ENCODE measurements around the gene BCL11B. TPM values are rescaled to one million over a fixed set of nuclear protein-coding genes. Genes with fewer than 3 reads are reported as not detected.

The BCL11B gene
- 1.0 TPM for total RNA-seq (ENCODE audit: unreplicated experiment)
- long read RNA-seq = 0 reads

- peak; percentile 65 for DNase-seq (ENCODE audit: low spot score)
- Mint-ChIP-seq H3K27ac (ENCODE audit: unreplicated experiment) (peak within 1 kb of the TSS; percentile 68), H3K4me3 (ENCODE audit: unreplicated experiment) (peak within 1 kb of the TSS; percentile 95), H3K4me1 (ENCODE audit: unreplicated experiment) (peaks cover 14% of the 10 kb centered on the region), H3K9me3 (ENCODE audit: unreplicated experiment) (no peaks in the 10 kb centered on the region), H3K27me3 (ENCODE audit: unreplicated experiment) (peaks cover 11% of the 10 kb centered on the region), H3K36me3 (ENCODE audit: low read depth, unreplicated experiment) (peaks cover 3% of the 10 kb centered on the region)
- TF ChIP-seq CTCF (IDR thresholded peaks at IDR 0.05; ENCODE audit: unreplicated experiment) = peak; percentile 46
Measured at GRCh38 chr14:99271951-99272631, at the start of gene BCL11B. BCL11B (minus strand) TSS chr14:99272197; CDS start chr14:99271218, 979 bp downstream.

GRCh38 chr14:99321236-99321925, 49.4 kb upstream of the BCL11B start:
- Mint-ChIP-seq H3K36me3 (ENCODE audit: low read depth, unreplicated experiment) (peaks cover 4% of the 10 kb centered on the region), H3K27ac (ENCODE audit: unreplicated experiment) (no peak overlapping the region)
- TF ChIP-seq CTCF (IDR thresholded peaks at IDR 0.05; ENCODE audit: unreplicated experiment) = no peak

GRCh38 chr14:99320621-99321235, 48.7 kb upstream of the BCL11B start:
- TF ChIP-seq CTCF (IDR thresholded peaks at IDR 0.05; ENCODE audit: unreplicated experiment) = no peak
- peaks cover 4% of the 10 kb centered on the region for H3K36me3 Mint-ChIP-seq (ENCODE audit: low read depth, unreplicated experiment)
- peaks cover 1% of the 10 kb centered on the region for H3K27me3 Mint-ChIP-seq (ENCODE audit: unreplicated experiment)
- H3K27ac Mint-ChIP-seq (ENCODE audit: unreplicated experiment) = no peak overlapping the region
- DNase-seq (ENCODE audit: low spot score) = no peak
- no peaks in the 10 kb centered on the region for H3K9me3 Mint-ChIP-seq (ENCODE audit: unreplicated experiment)
- peaks cover 4% of the 10 kb centered on the region for H3K4me1 Mint-ChIP-seq (ENCODE audit: unreplicated experiment)
- H3K4me3 Mint-ChIP-seq (ENCODE audit: unreplicated experiment) = no peak overlapping the region

More at GRCh38 chr14:99321236-99321925, 49.4 kb upstream of the BCL11B start:
- no peaks in the 10 kb centered on the region for H3K9me3 Mint-ChIP-seq (ENCODE audit: unreplicated experiment)
- H3K4me3 Mint-ChIP-seq (ENCODE audit: unreplicated experiment) = peak overlapping the region; percentile 6
- H3K27me3 Mint-ChIP-seq (ENCODE audit: unreplicated experiment) = peaks cover 1% of the 10 kb centered on the region
- peaks cover 4% of the 10 kb centered on the region for H3K4me1 Mint-ChIP-seq (ENCODE audit: unreplicated experiment)
- DNase-seq (ENCODE audit: low spot score) = no peak

- H3K27me3 Mint-ChIP-seq (ENCODE audit: unreplicated experiment) = peaks cover 1% of the 10 kb centered on the region
- DNase-seq (ENCODE audit: low spot score) = peak; percentile 81
- H3K4me3 Mint-ChIP-seq (ENCODE audit: unreplicated experiment) = no peak overlapping the region
- no peaks in the 10 kb centered on the region for H3K9me3 Mint-ChIP-seq (ENCODE audit: unreplicated experiment)
- peak; percentile 97 for TF ChIP-seq CTCF (IDR thresholded peaks at IDR 0.05; ENCODE audit: unreplicated experiment)
- H3K4me1 Mint-ChIP-seq (ENCODE audit: unreplicated experiment) = peaks cover 4% of the 10 kb centered on the region
- H3K27ac Mint-ChIP-seq (ENCODE audit: unreplicated experiment) = no peak overlapping the region
- peaks cover 4% of the 10 kb centered on the region for H3K36me3 Mint-ChIP-seq (ENCODE audit: low read depth, unreplicated experiment)
Measured at GRCh38 chr14:99320105-99320572, 48.1 kb upstream of the BCL11B start.

Data from endothelial cell (in vitro differentiated cells).